GM19463 (cell line): ENCODE data around the gene NKD1.
"Not testable (repeated sequence)": the region's sequence is repeated elsewhere in the genome, so short reads cannot be mapped to it uniquely, and the experiment has no call there.

Experiments
- ATAC-seq: cut with Tn5 transposase; IDR thresholded peaks from one replicate; pipeline ENCODE4 v1.9.1; 2021; ENCODE audit warnings: mild to moderate bottlenecking, moderate library complexity; ENCODE audit not compliant: unreplicated experiment

The NKD1 gene

GRCh38 chr16:50575743-50576142 is 27.5 kb downstream of the NKD1 start:
- no peak for ATAC-seq

- ATAC-seq: no peak
Measured at GRCh38 chr16:50576403-50577113, 28.4 kb downstream of the NKD1 start.

GRCh38 chr16:50578137-50578536 is 29.9 kb downstream of the NKD1 start:
- ATAC-seq: peak; percentile 47

- ATAC-seq: not testable (repeated sequence)
Measured at GRCh38 chr16:50579373-50579772, 31.2 kb downstream of the NKD1 start.

- no peak for ATAC-seq
Measured at GRCh38 chr16:50580180-50580798, 32.1 kb downstream of the NKD1 start.

- ATAC-seq: no peak
Measured at GRCh38 chr16:50581845-50582244, 33.6 kb downstream of the NKD1 start.

- ATAC-seq: no peak
Measured at GRCh38 chr16:50583211-50583610, 35.0 kb downstream of the NKD1 start.

- no peak for ATAC-seq
Measured at GRCh38 chr16:50584033-50584722, 36.0 kb downstream of the NKD1 start.

GRCh38 chr16:50585331-50585776 is 37.2 kb downstream of the NKD1 start:
- ATAC-seq: no peak

GRCh38 chr16:50587543-50587942 is 39.3 kb downstream of the NKD1 start:
- ATAC-seq: no peak

GRCh38 chr16:50588276-50588675 is 40.1 kb downstream of the NKD1 start:
- no peak for ATAC-seq

GRCh38 chr16:50591209-50591608 is 43.0 kb downstream of the NKD1 start:
- no peak for ATAC-seq

GRCh38 chr16:50591800-50592771 is 43.9 kb downstream of the NKD1 start:
- no peak for ATAC-seq

- ATAC-seq: no peak
Measured at GRCh38 chr16:50592996-50593395, 44.8 kb downstream of the NKD1 start.

GRCh38 chr16:50593410-50594150 is 45.4 kb downstream of the NKD1 start:
- ATAC-seq: no peak

GRCh38 chr16:50594308-50595260 is 46.4 kb downstream of the NKD1 start:
- ATAC-seq: no peak

- no peak for ATAC-seq
Measured at GRCh38 chr16:50595859-50596258, 47.7 kb downstream of the NKD1 start.

- no peak for ATAC-seq
Measured at GRCh38 chr16:50596762-50597450, 48.7 kb downstream of the NKD1 start.
